Measurements from ENCODE around the gene ILKAP.

ILKAP gene

DNA sequence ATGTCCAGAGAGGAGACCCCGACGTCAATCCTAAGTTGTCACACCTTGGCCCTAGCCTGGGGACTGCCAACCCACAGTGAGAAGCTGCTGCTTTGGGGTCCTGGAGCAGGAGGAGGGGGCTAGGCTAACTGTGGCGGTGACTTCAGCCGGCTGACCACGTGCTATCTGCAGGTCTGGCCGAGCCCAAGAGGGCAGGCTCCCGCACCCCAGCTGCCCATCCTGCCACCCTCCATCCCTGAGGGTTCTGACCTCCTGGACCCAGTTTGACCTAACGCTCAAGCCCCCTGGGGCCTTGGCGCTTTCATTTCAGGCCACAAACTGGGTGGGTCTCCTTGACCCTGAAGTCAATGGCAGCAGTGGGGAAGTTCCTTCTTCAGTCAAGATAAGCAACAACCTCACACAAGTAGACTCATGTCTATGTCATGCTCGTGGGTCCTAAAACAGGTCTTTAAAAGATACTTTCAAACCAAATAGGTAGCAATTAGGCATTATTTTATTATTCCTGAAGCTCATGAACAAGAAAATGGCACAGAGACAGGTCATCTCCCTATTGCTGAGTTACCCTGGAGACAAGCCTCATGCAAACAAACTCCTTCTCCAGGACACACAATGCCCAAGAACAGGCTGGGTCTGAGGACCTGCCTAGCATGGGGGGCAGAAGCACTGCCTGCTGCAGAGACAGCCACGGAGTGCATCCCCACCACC, 34.1 kb upstream of the ILKAP start:
- DNase-seq: peak; percentile 25

DNA sequence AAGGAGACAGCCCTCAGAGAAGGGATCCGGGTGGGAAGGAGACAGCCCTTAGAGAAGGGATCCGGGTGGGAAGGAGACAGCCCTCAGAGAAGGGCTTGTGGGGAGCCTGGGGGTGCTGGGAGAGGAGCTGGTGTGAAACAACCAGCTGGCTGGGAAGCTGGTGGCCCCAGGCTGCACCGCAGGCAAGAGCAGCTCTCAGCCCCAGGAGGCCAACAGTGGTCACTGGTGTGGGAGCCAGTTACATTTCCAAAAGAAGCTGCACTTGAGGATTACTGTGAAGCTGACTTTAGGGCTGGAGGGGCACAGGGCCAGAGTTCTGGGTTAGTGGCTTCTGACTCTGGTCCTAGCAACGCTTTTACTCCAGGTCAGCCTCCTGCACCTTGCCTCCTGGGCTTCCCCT, 33.1 kb upstream of the ILKAP start:
- DNase-seq: peak; percentile 40

DNA sequence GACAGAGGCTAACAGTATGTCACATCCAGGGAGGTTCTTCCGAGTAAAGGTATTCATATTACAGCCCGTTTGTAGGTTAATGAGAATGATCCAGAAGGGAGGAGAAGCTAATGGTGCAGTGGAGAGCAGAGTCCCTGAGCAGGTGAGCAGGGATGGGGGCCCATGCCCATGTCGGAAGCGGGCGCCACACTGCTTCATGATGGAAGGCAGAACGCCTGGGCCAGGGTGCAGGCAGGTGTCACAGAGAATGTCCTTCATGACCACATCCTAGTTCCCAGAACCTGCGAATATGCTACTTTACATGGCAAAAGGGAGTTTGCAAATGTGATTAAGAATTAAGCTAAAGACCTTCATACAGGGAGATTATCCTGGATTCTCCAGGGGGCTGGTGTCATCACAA, 32.4 kb upstream of the ILKAP start:
- DNase-seq: peak; percentile 22

DNA sequence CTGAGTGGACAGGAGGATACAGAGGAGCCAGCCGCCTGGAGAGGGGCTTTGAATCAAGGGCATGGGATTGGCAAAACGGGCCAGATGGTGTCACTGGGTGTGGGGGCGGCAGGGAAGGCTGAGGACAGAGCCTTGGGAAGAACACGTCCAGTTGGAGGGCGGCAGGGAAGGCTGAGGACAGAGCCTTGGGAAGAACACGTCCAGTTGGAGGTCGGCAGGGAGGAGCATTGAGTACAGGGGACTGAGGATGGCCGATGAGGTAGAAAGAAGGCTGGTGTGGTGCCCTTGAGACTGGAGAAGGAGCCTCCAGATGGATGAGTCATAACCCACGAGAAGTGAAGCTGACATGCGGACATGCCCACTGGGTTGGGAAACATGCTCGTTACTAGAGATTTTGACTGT, 31.8 kb upstream of the ILKAP start:
- peak; percentile 22 for DNase-seq

DNA sequence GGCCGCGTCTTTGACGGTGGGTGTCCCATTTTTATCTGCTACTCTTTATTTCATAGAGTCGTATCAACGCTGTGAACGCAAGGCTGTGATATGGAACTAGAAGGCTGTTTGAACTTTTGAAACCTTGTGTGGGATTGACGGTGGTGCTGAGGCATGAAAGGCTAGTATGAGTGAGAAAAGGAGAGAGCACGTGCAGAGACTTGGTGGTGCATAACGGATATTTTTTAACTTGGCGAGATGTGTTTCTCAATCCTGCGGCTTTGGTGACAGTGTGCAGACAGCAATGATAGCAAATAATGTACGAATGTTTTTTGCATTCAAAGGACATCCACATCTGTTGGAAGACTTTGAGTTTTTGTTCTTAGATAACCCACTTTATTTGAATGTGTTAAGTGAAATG, 30.1 kb upstream of the ILKAP start:
- no peak for DNase-seq

DNA sequence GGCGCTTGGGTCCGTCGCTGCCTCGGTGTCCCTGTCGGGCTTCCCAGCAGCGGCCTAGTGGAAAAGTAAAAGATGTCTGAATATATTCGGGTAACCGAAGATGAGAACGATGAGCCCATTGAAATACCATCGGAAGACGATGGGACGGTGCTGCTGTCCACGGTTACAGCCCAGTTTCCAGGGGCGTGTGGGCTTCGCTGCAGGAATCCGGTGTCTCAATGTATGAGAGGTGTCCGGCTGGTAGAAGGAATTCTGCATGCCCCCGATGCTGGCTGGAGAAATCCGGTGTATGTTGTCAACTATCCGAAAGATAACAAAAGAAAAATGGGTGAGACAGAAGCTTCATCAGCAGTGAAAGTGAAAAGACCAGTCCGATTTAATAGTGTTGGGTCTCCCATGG, 28.3 kb upstream of the ILKAP start:
- no peak for DNase-seq

DNA sequence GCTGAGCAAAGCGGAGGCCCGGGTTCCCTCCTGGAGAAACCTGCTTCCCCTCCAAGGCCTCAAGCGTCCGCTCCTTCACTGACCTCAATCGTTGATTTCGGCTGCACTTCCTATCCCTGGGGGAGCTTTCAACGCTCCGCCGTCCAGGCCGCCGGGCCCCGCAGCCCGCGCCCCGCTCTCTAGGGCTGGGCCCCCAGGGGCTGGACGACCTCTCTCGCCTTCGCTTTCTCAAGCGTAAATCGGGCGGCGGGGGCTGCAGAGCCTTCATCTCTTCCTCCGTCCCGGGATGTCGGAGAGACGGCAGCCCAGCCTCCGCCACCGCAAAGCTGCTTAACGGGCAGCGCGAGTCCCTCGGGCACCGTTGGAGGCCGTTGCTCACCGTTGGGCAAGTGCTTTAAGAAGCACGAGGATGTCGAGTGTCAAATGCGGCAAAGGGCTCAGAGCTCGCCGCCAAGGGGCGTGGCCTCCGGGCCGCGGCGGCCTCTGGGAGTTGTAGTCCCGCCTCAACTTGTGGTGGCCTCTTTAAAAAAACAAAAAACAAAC, 27.8 kb upstream of the ILKAP start:
- peak; percentile 82 for DNase-seq

DNA sequence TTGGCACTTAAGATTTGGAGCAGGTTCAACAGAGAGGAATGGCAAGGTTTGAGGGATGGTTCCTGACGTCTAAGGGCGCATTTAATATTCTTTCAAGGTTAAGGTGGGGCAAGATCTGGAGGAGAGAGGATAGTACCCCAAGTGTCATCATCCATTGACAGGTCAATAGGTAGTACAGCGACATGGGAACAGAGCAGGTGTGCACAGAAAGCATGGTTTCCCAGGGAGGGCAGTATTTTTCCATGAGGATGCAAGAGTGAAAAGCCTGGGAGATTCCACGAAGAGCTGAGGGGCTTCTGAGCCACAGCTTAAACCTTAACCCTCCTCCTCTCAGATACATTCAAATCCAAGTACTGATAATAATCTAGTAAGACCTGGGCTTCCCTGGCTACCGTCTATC, 27.2 kb upstream of the ILKAP start:
- DNase-seq: no peak

DNA sequence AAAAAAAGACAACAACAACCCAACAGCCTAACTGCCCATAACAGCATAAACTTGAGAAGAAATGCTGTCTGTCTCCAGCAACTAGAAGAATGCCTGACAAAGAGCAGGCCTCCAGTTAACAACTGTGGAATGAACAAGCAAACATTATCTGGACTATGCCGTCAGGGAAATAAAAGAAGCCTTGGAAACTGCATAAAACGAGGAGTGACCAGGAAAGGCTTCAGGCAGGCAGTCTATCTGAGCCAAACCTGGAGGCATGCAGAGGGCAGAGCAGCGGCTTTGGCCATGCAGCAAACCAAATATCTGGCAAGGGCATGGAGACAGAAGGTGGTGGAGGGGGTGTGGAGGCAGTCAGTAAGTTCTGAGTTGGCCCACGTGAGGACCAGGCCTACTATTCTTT, 25.2 kb upstream of the ILKAP start:
- no peak for DNase-seq

DNA sequence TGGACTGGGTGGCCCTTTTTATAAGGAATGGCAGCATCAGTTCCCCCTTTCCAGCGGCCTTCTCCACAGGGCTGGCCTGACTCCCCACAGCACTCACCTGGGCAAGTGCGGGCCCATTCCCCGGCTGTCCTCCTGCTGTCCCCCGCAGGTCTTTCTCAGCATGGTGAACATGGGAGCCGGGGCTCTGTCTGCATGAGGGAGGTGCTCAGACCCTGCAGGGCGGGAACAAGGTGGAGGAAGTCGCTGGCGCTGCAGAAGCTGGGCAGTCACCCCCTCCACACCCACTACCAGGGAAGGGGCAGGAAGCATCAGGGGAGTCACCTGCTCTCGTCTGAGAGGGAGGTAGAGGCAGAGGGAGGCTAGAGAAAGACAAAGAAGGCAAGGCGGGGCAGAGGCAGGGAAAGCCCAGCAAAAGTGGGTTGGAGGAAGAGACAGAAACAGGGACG, 24.1 kb upstream of the ILKAP start:
- DNase-seq: no peak

DNA sequence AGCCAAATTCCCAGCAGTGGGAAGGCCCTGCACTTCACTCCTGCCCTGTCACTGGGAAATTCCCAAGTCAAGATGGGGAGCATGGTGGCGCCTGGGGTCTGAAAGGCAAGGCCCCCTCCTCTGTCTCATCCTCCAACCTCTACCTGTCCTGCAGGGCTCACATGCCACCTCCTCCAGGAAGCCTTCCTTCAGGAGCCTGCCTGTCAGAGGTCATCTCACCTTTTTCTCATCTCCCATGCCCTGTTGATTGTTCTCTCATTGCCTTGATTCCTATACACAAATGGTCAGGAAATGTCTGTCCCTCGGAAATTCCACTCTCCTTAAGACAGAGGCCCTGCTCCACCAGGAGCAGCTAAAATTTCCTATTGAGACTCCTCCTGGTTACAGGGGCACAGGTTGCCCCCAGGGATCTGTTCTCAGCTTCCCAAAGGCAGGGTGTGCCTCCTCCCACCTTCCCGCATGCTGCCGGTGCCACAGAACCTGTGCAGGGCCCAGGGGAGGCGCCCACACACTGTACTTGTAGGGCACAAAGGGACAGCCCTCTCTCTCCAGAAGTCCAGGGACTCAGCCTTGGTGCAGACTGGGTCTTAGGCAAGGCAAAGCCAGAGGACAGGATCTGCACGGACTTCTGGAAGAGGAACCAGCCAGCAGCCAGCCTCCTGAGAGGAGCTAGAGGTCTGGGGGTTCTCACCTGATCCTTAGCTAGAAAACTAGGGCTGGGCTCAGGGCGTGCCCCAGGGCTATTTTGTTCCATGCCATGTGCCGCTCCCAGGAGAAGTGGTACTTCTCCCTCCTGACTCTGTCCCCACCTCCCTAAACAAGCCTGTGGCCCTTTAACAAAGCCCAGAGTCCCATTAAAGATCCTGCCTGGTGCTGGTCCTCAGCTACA, 23.4 kb upstream of the ILKAP start:
- no peak for DNase-seq

DNA sequence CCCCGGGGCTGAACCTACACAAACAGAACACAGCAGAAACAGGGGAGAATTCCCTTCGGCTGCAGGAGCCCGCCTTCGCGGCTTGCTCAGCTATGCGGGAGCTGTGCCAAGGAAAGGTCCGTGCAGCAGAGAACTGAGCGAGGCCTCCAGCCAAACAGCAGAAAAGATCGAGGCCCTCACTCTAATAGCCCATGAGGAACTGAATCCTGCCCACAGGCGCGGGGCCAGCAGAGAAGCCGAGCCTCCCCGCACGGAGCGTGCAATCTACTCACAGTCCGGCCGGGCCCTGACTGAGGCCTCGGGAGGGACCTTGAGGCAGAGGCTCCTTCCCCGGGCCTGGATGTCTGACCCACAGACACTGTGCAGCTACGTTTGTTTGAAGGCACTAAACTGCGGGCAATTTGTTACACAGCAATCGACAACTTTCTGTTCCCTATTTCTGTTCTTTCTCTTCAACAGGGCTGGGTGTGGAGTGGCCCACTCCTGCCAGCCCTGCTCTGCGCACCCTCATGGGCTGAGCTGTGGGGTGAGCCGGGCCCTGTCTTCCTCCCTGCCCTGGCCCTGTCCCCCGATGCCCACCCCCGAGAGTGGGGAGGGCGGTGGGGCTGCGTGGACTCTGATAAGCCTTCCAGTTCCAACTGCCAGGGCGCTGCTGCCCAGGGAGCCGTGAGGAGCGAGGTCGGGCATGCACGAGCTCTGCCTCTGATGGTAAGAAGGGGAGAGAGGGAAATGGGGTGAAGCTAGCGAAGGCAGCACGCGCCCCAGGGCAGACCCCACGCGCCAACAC, 22.6 kb upstream of the ILKAP start:
- no peak for DNase-seq

DNA sequence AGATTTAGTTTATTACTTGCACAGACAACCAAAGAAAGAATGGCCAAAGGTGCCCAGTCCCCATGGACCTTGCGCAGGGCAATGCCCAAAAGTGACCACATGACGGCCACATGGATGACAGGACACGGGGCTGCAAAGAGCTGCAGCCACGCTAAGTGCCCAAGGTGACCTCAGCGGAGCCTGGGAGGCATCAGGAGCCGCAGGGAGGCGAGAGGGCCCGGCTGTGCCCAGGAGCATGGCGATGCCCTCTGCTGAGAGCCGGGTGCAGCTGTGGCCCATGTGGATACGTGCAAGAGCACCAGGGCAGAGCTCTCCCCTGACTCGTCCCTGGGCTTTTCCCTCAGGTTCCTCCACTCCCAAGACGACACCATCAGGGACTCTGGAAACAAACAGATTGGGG, 21.6 kb upstream of the ILKAP start:
- no peak for DNase-seq

DNA sequence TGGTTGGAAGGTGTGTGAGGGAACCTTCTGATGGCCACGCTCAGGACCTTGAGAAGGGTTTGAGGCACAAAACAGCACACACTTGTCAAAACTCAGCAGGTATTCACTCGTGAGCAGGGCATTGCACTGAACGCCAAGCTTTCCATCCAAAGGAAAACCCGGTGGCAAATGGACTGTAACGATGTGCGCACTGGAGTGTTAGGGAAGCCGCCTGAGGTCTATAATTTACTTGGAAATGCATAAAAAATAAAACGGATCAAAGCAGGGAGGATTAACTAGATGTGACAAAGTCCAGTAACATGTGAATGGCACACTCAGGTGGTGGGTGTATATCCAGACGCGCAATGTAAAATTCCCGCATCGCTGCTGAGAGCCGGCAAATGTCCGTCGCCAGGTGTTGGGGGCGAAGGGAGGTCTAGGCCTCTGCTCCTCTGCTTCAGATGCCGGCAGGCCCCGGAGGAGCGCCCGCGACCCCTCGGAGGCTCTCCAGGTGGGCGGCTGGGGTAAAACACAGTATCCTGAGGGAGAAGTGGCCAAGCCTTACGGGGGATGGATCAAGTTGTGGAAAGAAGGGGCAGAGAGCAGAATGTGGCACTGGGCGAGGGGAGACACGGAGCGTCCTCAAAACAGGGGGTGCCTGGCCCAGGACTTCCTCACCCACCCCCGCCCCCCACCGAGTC, 21.0 kb upstream of the ILKAP start:
- DNase-seq: no peak

DNA sequence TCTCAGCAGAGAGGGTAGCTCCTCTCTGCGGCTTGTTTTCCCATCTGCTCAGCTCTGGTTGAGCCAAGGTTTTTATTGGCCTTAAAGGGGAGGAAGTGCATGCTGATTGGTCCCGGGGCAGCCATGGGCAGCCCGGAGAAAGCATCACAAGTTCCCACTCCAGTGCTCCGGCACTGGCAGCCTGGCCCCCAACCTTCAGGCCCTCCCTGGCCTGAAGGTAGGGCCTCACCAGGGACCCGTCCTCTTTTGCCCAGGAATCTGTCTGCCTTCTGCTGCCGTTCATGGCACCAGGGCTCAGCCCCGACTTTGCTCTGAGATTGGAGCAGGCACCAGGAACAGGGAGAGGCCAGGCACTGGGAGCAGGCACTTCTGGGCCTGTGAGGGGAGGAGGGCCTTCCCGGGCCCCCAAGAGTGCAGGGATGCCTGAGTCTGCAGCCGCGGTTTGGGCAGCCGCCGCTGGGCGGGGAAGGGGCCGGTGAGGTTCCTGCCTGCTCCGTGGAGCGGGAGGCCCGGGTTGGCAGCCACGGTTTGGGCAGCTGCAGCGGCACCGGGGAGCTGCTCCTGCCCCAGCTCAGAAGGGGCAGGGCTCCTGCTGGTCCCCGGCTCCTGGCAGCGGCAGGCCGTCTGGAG, 17.5 kb upstream of the ILKAP start:
- DNase-seq: no peak

DNA sequence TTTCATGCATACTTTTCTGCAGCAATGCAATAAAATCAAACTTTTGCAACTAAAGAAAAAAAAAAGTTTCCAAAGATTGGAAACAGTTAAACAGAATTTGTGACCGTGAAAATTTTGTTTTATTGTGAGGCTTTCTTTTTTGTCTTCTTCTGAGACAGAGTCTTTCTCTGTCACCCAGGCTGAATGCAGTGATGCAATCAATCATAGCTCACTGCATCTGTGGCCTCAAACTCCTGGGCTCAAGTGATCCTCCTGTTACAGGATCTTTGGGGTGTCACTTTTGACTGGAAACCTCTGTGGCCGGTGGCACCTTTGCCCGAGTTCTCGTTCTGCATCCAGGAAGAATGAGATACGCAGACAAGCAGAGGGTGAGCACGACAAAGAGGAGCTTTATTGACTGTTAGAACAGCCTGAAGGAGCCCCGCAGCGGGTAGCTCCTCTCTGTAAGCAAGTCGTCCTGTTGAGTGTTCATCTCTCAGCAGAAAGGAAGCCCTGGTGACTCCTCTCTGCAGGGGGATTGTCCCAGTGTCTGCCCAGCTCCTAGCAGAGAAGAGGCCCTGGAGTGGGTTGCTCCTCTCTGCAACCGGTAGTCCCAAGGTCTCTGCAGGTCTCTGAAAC, 16.9 kb upstream of the ILKAP start:
- DNase-seq: no peak

DNA sequence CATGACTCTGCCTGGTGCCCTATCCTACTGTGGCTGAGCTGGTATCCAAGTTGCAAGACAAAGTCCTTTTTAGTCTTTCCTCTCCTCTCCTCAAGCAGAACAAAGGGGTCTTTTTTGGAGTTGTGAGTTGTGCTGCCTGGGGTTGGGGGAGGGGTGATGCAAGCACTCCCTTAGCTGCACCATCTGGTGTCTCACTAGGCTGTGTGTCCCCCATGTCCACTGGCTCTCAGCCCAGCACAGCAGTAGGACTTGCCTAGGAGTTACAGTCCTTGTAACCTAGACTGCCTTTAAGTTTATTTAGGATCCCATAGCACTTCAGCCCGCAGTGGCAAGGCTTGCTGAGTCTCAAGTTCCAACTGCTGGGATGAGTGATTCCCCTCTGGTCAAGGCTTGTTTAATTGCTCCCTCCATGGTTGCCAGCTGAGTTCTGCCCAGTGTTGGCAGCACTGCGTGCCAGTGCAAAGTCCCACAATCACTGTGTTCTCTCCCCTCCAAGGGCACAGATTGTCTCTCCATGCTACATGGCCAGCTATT, 13.2 kb upstream of the ILKAP start:
- no peak for DNase-seq

DNA sequence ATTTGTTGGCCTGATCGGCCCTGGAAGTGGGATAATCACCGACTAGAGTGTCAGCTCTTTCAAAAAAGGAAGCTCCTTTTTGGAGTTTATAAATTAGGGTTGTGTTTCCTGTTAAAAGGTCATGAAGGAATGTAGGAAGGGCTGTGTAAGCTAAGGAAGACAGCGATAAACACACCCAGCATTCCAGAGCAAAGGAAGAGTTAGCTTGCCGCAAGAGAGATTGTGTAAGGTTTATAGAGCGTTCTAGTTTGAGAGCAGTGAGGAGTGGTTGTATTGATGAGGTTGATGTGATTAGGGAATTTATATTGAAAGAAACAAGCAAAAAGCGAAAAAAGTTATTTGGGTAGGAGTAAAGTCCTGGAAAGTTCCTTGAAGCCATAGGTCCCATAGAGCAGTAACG, 3.5 kb upstream of the ILKAP start:
- DNase-seq: no peak

DNA sequence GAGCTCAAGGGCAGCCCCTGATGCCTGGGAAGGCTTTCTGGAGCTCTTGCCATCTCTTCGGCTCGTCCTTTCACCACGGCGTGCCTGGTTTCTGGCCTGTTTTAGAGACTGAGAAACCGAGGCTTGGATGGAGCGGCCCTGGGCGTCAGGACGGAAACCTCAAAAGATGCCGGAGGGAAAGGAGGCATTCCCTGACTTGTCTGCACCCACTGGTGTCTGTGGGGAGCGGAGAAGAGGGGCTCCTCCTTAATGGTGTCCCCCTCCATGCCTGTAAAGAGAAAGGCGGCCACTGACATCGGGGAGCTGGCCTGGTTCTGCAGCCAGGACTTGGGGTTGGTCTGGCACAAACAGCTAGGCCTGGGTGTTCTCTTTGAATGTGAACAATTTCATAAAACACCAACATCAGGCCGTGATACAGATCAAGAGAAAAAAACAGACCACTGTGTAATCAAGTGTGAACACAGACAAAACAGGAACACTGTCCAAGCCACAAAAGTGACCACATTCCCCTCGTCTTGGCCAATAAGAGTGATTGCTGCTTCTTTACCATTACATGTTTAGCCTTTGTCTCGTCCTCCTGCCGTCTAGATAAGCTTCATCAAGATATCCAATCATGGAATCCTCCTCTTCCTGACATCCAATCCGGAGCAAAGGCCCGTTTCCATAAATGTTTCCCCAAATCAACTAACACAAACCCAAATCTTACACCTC, 633 bp upstream of the ILKAP start:
- no peak for DNase-seq

DNA sequence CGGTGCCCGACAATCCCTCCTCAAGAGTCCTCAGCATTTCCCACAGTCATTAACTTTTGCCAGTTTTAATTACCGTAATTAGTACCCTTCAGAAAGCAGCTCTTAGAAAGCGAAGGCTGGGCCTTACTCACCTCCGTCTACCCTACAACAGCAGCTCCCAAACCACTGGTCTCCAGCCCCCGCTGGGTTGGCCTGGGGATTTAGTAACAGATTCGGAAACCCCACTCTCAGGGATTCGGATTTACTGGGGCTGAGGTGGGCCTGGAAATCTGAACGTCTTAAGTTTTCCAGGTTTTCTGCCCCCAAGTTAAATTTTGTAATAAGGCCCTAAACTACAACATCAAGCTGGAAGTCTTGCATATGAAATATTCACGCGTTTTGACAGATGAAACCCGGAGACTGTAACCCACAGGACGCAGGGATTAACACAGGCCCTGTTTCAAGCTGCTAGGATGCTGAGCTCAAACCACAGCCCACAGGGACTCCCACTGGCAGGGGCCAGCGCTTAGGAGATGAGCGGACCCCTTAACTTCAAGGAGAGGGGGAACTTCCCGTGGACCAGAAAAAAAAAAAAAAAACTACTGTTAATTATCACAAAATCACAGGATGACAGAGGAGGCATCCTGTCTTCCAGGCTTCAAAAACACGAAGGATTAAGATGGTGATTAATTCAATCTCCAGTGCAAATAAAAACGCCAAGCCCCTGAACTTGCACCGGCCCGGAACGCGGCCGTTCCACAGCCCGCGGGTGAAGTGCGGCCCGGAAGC, 985 bp downstream of the ILKAP start:
- DNase-seq: no peak
